Thoracic aorta (tissue), 2 donors: ENCODE measurements around the gene CDH12. TPM values are rescaled to one million over a fixed set of nuclear protein-coding genes. Genes with fewer than 3 reads are reported as not detected.

Experiments used
- ATAC-seq: fragments of 150-250 bp; one replicate; pipeline ENCODE4 v1.8.0; 2017; ENCODE audit warnings: low read depth; ENCODE audit not compliant: insufficient number of reproducible peaks, low FRiP score
- DNase-seq: peaks from one replicate; pipeline ENCODE4 v3.0.0-alpha.2; 2020; ENCODE audit warnings: low spot score
- H3K27ac ChIP-seq, 2 donors: fragments of 200-600 bp; sonication (generic); 1 replicate in 1 of 2; 2 replicates in 1 of 2; pipeline ENCODE4 v1.5.1; 2016; ENCODE audit warnings: mild to moderate bottlenecking in 2 of 2, moderate library complexity in 2 of 2
- H3K27me3 ChIP-seq: fragments of 200-600 bp; sonication (generic); replicated peaks from 2 replicates; pipeline ENCODE4 v1.6.0; 2016; ENCODE audit warnings: mild to moderate bottlenecking; ENCODE audit not compliant: insufficient read depth
- H3K36me3 ChIP-seq: fragments of 200-600 bp; sonication (generic); one replicate; pipeline ENCODE4 v1.5.1; 2016
- H3K4me1 ChIP-seq, 2 donors: fragments of 200-600 bp; sonication (generic); 1 replicate in 1 of 2; 2 replicates in 1 of 2; pipeline versions ENCODE4 v1.5.1 to v1.6.0; 2016; ENCODE audit warnings: low read depth in 2 of 2, mild to moderate bottlenecking in 1 of 2; ENCODE audit not compliant: control insufficient read depth in 1 of 2
- H3K4me3 ChIP-seq: fragments of 200-600 bp; sonication (generic); 2 replicates; pipeline ENCODE4 v1.5.1; 2016; ENCODE audit warnings: mild to moderate bottlenecking
- H3K9me3 ChIP-seq: fragments of 200-600 bp; sonication (generic); 2 replicates; pipeline ENCODE4 v1.5.1; 2016
- total RNA-seq, 2 donors: library from RNA; depleted of rRNA; stranded (reverse); fragments of >200 nt; gene quantifications; one replicate each; pipeline versions ENCODE4 v1.1.0 to v1.2.3, GENCODE V29; 2016
- TF ChIP-seq, protein P1 (sequence below): fragments of 200-600 bp; sonication (generic); IDR thresholded peaks from one replicate; pipeline ENCODE4 v1.5.1; 2019; ENCODE audit warnings: antibody characterized with exemption

CDH12 gene
- total RNA-seq, 2 donors from 2014 or later: not detected

DNA sequence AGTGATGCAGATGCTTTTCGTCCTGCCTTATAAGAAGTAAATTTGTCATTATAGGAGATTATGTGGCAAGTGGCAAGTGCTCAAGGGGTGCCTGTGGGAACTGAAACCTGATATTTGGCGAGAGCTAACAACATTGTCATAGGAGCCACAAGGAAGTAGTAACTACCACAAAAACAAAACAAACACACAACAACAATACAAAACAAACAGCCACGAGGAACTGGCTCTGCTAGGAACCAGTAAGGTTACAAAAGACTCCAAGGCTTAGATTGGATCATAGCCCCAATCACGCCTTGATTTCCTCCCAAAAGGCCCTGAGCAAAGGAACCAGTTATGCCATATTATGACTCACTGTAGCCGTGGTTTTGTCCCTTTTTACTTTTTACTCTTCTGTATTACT is 1045.2 kb downstream of the CDH12 start:
- no peak overlapping the region for H3K27ac ChIP-seq
- H3K27me3 ChIP-seq: no peaks in the 10 kb centered on the region
- DNase-seq (no peak), ATAC-seq (no peak)
- H3K36me3 ChIP-seq: no peaks in the 10 kb centered on the region
- H3K9me3 ChIP-seq: no peaks in the 10 kb centered on the region
- H3K4me1 ChIP-seq: no peaks in the 10 kb centered on the region
- no peak overlapping the region for H3K4me3 ChIP-seq
- TF ChIP-seq, protein P1, sequence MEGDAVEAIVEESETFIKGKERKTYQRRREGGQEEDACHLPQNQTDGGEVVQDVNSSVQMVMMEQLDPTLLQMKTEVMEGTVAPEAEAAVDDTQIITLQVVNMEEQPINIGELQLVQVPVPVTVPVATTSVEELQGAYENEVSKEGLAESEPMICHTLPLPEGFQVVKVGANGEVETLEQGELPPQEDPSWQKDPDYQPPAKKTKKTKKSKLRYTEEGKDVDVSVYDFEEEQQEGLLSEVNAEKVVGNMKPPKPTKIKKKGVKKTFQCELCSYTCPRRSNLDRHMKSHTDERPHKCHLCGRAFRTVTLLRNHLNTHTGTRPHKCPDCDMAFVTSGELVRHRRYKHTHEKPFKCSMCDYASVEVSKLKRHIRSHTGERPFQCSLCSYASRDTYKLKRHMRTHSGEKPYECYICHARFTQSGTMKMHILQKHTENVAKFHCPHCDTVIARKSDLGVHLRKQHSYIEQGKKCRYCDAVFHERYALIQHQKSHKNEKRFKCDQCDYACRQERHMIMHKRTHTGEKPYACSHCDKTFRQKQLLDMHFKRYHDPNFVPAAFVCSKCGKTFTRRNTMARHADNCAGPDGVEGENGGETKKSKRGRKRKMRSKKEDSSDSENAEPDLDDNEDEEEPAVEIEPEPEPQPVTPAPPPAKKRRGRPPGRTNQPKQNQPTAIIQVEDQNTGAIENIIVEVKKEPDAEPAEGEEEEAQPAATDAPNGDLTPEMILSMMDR: no peak

DNA sequence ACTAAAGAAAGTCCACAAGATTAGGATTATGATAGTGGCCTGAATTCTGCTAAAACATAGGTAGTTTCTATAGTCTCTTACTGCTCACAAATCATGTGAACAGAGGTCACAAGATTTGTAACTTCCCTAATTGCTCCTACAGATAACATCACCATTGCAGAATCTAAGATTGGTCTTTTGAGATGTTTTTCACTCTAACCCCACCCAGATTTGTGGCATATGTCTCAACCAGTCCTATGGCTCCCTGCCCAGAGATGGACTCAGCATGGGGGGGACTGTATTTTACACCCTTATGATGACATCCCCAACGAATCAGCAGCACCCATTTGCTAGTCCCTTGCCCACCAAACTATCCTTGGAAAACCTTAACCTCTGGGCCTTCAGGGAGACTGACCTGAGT is 1046.2 kb downstream of the CDH12 start:
- Histone ChIP-seq H3K4me1 (no peaks in the 10 kb centered on the region), H3K27ac (no peak overlapping the region), H3K9me3 (no peaks in the 10 kb centered on the region), H3K4me3 (no peak overlapping the region), H3K27me3 (no peaks in the 10 kb centered on the region), H3K36me3 (no peaks in the 10 kb centered on the region)
- TF ChIP-seq, protein P1: no peak
- ATAC-seq (no peak), DNase-seq (no peak)

DNA sequence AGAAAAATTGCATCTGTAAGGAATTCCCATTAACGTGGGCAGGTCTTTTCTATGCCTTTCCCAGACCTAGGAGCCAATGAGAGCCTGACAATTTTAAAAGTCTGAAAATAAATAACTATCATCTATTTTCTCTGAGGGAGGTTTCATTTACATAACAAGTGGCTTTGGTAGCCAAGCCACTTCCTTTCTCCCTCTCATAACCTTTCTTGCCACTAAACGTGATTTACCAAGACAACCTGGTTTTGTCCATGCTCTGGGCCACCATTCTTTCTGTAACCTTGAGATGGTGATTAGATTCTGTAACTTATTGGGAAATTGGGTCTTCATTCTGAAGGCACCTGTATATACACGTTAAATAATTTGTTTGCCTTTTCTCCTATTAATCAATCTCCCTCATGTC is 1046.9 kb downstream of the CDH12 start:
- TF ChIP-seq, protein P1: no peak
- no peaks in the 10 kb centered on the region for H3K9me3 ChIP-seq
- ATAC-seq (no peak), DNase-seq (no peak)
- no peaks in the 10 kb centered on the region for H3K27me3 ChIP-seq
- H3K36me3 ChIP-seq: no peaks in the 10 kb centered on the region
- no peak overlapping the region for H3K27ac ChIP-seq
- no peaks in the 10 kb centered on the region for H3K4me1 ChIP-seq
- no peak overlapping the region for H3K4me3 ChIP-seq

DNA sequence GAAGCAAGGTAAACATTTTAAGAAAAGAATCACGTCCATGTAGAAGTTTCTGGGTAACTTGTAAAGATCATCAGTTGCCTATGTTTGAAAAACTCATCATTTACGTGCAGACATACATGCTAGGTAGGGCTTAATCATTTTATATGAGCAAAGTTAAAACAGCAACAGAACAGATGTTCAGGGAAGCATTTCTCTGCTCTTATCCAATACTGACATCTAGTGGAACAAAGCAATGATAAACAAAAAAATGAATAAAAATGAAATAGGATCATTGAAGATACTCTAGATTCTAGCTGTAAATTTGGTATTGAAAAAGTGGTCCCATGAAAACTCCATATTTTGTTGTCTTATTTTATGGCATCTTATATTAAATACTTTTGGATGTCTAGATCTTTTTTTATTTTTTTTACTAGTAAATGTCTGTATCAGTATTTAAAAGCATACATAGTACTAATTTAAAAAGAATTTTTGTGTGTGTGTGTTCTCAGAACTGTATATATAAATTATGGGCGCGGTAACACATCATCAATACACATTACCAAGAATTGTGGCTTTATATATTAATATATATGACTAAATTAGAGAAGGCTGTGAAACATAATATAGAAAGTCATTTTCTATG is 1050.2 kb downstream of the CDH12 start:
- Histone ChIP-seq H3K4me1 (no peaks in the 10 kb centered on the region), H3K9me3 (no peaks in the 10 kb centered on the region), H3K27me3 (no peaks in the 10 kb centered on the region), H3K36me3 (no peaks in the 10 kb centered on the region), H3K27ac (no peak overlapping the region), H3K4me3 (no peak overlapping the region)
- DNase-seq (no peak), ATAC-seq (no peak)
- TF ChIP-seq, protein P1: peak; percentile 22

DNA sequence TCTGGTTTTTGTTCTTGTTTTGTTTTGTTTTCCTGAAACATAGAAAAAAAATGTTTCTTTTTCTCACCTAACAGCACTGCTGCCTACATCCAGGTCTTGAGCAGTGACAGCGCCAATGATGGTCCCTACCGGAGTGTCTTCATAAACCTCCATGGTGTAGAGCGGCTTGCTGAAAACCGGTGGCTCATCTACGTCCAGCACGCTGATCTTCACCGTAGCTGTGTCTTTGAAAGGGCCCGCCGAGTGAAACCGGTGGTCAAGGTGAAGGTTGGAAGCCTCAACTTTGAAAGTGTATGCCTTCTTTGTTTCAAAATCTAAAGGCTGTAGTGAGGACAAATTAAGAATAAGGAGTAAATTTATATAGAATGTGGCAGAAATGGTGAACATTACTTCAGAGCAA is 1051.0 kb downstream of the CDH12 start:
- Histone ChIP-seq H3K36me3 (no peaks in the 10 kb centered on the region), H3K27ac (no peak overlapping the region), H3K27me3 (no peaks in the 10 kb centered on the region), H3K4me1 (no peaks in the 10 kb centered on the region), H3K9me3 (no peaks in the 10 kb centered on the region), H3K4me3 (no peak overlapping the region)
- ATAC-seq (no peak), DNase-seq (no peak)
- TF ChIP-seq, protein P1: no peak
